T-cell (primary cell): ENCODE data around the gene MRPS12. TPM values are rescaled to one million over a fixed set of nuclear protein-coding genes. Genes with fewer than 3 reads are reported as not detected.

Source experiments
- ATAC-seq, 4 experiments: fragments of 200-7000 bp in 3 of 4; fragments of 150-1000 bp in 1 of 4; cut with Tn5 transposase; replicated peaks in 1 of 4; 1 replicate in 3 of 4; 2 replicates in 1 of 4; pipeline ENCODE4 v1.10.0; 2021; ENCODE audit warnings: moderate library complexity in 3 of 4, mild to moderate bottlenecking in 2 of 4, moderate number of reproducible peaks in 1 of 4
- CTCF ChIA-PET, 2 donors: fragments of 300-600 bp; sonication (Branson Sonifier 250); formaldehyde crosslinking; loops; one replicate each; lab custom pipeline; 2022; ENCODE audit warnings: antibody characterized with exemption in 2 of 2; lab: Charles Lee
- POLR2A ChIA-PET, 2 donors: fragments of 300-600 bp; sonication (Branson Sonifier 250); formaldehyde crosslinking; loops; one replicate each; lab custom pipeline; 2022; ENCODE audit warnings: antibody characterized with exemption in 2 of 2; lab: Charles Lee
- DNase-seq, 35 experiments: peaks; one replicate each; pipeline versions ENCODE4 v3.0.0 to v3.0.0-alpha.2; 2013 to 2023
- H3K27ac ChIP-seq: one replicate; pipeline ENCODE4 v1.5.1; 2013; ENCODE audit warnings: low read length
- H3K27me3 ChIP-seq, 2 experiments: replicated peaks in 1 of 2; 1 replicate in 1 of 2; 2 replicates in 1 of 2; pipeline versions ENCODE4 v1.6.1 to v1.7.0; 2013; ENCODE audit warnings: low read length in 1 of 2, mixed read lengths in 1 of 2; ENCODE audit not compliant: control insufficient read depth in 2 of 2, insufficient read depth in 2 of 2; ENCODE audit errors: extremely low read depth in 1 of 2
- H3K36me3 ChIP-seq, 2 donors: 1 replicate in 1 of 2; 2 replicates in 1 of 2; pipeline versions ENCODE4 v1.6.1 to v1.7.0; 2013; ENCODE audit warnings: low read length in 1 of 2; ENCODE audit not compliant: control insufficient read depth in 2 of 2, insufficient read depth in 1 of 2; ENCODE audit errors: extremely low read depth in 1 of 2
- H3K4me1 ChIP-seq, 2 experiments: 1 replicate in 1 of 2; 2 replicates in 1 of 2; pipeline versions ENCODE4 v1.6.1 to v1.7.0; 2013; ENCODE audit warnings: low read length in 2 of 2, mixed read lengths in 1 of 2; ENCODE audit not compliant: insufficient read depth in 2 of 2, control insufficient read depth in 1 of 2; ENCODE audit errors: extremely low read depth in 1 of 2
- H3K4me3 ChIP-seq, 2 donors: 1 replicate in 1 of 2; 2 replicates in 1 of 2; pipeline versions ENCODE4 v1.5.1 to v1.7.0; 2013; ENCODE audit warnings: mild to moderate bottlenecking in 2 of 2, low read length in 1 of 2, moderate library complexity in 1 of 2; ENCODE audit not compliant: control insufficient read depth in 1 of 2; ENCODE audit errors: extremely low read depth in 1 of 2
- H3K9me3 ChIP-seq: 2 replicates; pipeline ENCODE4 v1.7.0; 2013
- H3K27ac Mint-ChIP-seq, 2 donors: one replicate each; pipeline ENCODE4 v1.8.0; 2020 to 2021; ENCODE audit warnings: mild to moderate bottlenecking in 2 of 2, mixed read lengths in 2 of 2
- H3K27me3 Mint-ChIP-seq, 2 donors: one replicate each; pipeline ENCODE4 v1.8.0; 2021 to 2022; ENCODE audit warnings: mixed read lengths in 2 of 2
- H3K36me3 Mint-ChIP-seq: one replicate; pipeline ENCODE4 v1.8.0; 2021; ENCODE audit warnings: mixed read lengths
- H3K4me1 Mint-ChIP-seq, 3 donors: one replicate each; pipeline ENCODE4 v1.8.0; 2020 to 2022; ENCODE audit warnings: mixed read lengths in 3 of 3, mild to moderate bottlenecking in 1 of 3
- H3K4me3 Mint-ChIP-seq, 3 donors: one replicate each; pipeline ENCODE4 v1.8.0; 2020 to 2022; ENCODE audit warnings: mild to moderate bottlenecking in 3 of 3, mixed read lengths in 3 of 3, moderate library complexity in 3 of 3
- H3K9me3 Mint-ChIP-seq, 3 donors: one replicate each; pipeline ENCODE4 v1.8.0; 2020 to 2022; ENCODE audit warnings: mixed read lengths in 3 of 3
- WGBS: methylation state at CpG from one replicate; pipeline ENCODE4 v1.1.5; 2013; ENCODE audit warnings: missing lambda C conversion rate; ENCODE audit not compliant: insufficient coverage; 5-methylcytosine and 5-hydroxymethylcytosine counted together
- total RNA-seq, 35 experiments: library from RNA in 6 of 35; stranded (reverse) in 6 of 35; fragments of 120-200 nt in 1 of 35; gene quantifications; one replicate each; pipeline versions ENCODE4 v1.2.1 to v1.2.4 and lab custom pipeline; 2013 to 2026

The MRPS12 gene
- total RNA-seq, 5 donors from 2014 or later (not counting 1 experiment from before 2014, with no cell fraction given): 17.3 to 35.1 (median 32.8) TPM

- ATAC-seq (no peak), DNase-seq (no peak)
- Histone ChIP-seq H3K27me3 (peaks cover 0 to 12% of the 10 kb centered on the region in 2 experiments), H3K4me1 (peaks cover 0 to 11% of the 10 kb centered on the region in 2 experiments), H3K9me3 (no peaks in the 10 kb centered on the region), H3K36me3 (peaks cover 3 to 33% of the 10 kb centered on the region in 2 donors), H3K27ac (no peak overlapping the region), H3K4me3 (no peak overlapping the region)
- Mint-ChIP-seq H3K4me3 (peak overlapping the region in 1 of 3 donors; percentile 11), H3K36me3 (peaks cover 33% of the 10 kb centered on the region), H3K9me3 (no peaks in the 10 kb centered on the region), H3K27ac (no peak overlapping the region), H3K27me3 (no peaks in the 10 kb centered on the region), H3K4me1 (peaks cover 16 to 21% (median 19%) of the 10 kb centered on the region in 3 donors)
- POLR2A ChIA-PET: no interaction called here
- CTCF ChIA-PET: no interaction called here
- 98% methylated on average over 29 of the region's 29 CpGs for WGBS
These were observed 23.5 kb upstream of the MRPS12 start for GRCh38 chr19:38907227-38907626.

- Mint-ChIP-seq H3K36me3 (peaks cover 33% of the 10 kb centered on the region), H3K4me3 (peak overlapping the region in 1 of 3 donors; percentile 11), H3K27ac (peak overlapping the region in 1 of 2 donors; percentile 16), H3K4me1 (peaks cover 15 to 20% (median 20%) of the 10 kb centered on the region in 3 donors), H3K27me3 (no peaks in the 10 kb centered on the region), H3K9me3 (no peaks in the 10 kb centered on the region)
- DNase-seq: no peak
- no peak overlapping the region for H3K4me3 ChIP-seq
- peaks cover 3 to 33% of the 10 kb centered on the region in 2 donors for H3K36me3 ChIP-seq
- ChIA-PET POLR2A (interaction anchor here in 1 of 2 donors (0.7 kb wide), 1 partner anchor 150 kb away, joined by 6 read pairs; no protein-coding TSS in a partner anchor), CTCF (no interaction called here)
- ATAC-seq: no peak
- no peaks in the 10 kb centered on the region for H3K9me3 ChIP-seq
- peaks cover 0 to 15% of the 10 kb centered on the region in 2 experiments for H3K27me3 ChIP-seq
- no peak overlapping the region for H3K27ac ChIP-seq
- WGBS: 98% methylated on average over 11 of the region's 12 CpGs
- H3K4me1 ChIP-seq: peaks cover 0 to 11% of the 10 kb centered on the region in 2 experiments
These were observed 23.1 kb upstream of the MRPS12 start for GRCh38 chr19:38907670-38908069.

- ChIA-PET CTCF (no interaction called here), POLR2A (no interaction called here)
- Histone ChIP-seq H3K27me3 (peaks cover 0 to 15% of the 10 kb centered on the region in 2 experiments), H3K9me3 (no peaks in the 10 kb centered on the region), H3K4me3 (peak overlapping the region in 1 of 2 donors; percentile 5), H3K4me1 (peaks cover 0 to 11% of the 10 kb centered on the region in 2 experiments), H3K27ac (peak overlapping the region; percentile 41), H3K36me3 (peaks cover 3 to 33% of the 10 kb centered on the region in 2 donors)
- peak; percentile 28 to 66 (median 54) for ATAC-seq
- peak overlapping the region in 1 of 2 donors; percentile 75 for H3K27ac Mint-ChIP-seq
- H3K9me3 Mint-ChIP-seq: no peaks in the 10 kb centered on the region
- H3K4me3 Mint-ChIP-seq: peak overlapping the region in 1 of 3 donors; percentile 38
- peak in 9 of 35 experiments; percentile 10 to 32 (median 16) for DNase-seq
- WGBS: 26% methylated on average over 4 of the region's 10 CpGs
- H3K36me3 Mint-ChIP-seq: peaks cover 29% of the 10 kb centered on the region
- no peaks in the 10 kb centered on the region for H3K27me3 Mint-ChIP-seq
- peaks cover 12 to 20% (median 17%) of the 10 kb centered on the region in 3 donors for H3K4me1 Mint-ChIP-seq
These were observed 21.8 kb upstream of the MRPS12 start for GRCh38 chr19:38908911-38909310.

- Mint-ChIP-seq H3K9me3 (no peaks in the 10 kb centered on the region), H3K27ac (no peak overlapping the region), H3K4me3 (no peak overlapping the region), H3K4me1 (peaks cover 7 to 20% (median 11%) of the 10 kb centered on the region in 3 donors), H3K36me3 (peaks cover 19% of the 10 kb centered on the region), H3K27me3 (no peaks in the 10 kb centered on the region)
- DNase-seq (no peak), ATAC-seq (no peak)
- no peak overlapping the region for H3K4me3 ChIP-seq
- ChIA-PET POLR2A (no interaction called here), CTCF (no interaction called here)
- 98% methylated on average over 6 of the region's 12 CpGs for WGBS
- peaks cover 0 to 15% of the 10 kb centered on the region in 2 experiments for H3K27me3 ChIP-seq
- peaks cover 2 to 20% of the 10 kb centered on the region in 2 donors for H3K36me3 ChIP-seq
- H3K27ac ChIP-seq: no peak overlapping the region
- peaks cover 0 to 11% of the 10 kb centered on the region in 2 experiments for H3K4me1 ChIP-seq
- no peaks in the 10 kb centered on the region for H3K9me3 ChIP-seq
These were observed 20.3 kb upstream of the MRPS12 start for GRCh38 chr19:38910488-38910887.

- 83% methylated on average over 7 of the region's 16 CpGs for WGBS
- no peak overlapping the region for H3K4me3 Mint-ChIP-seq
- H3K27ac Mint-ChIP-seq: no peak overlapping the region
- no peaks in the 10 kb centered on the region for H3K27me3 Mint-ChIP-seq
- no peaks in the 10 kb centered on the region for H3K9me3 Mint-ChIP-seq
- peaks cover 7 to 20% (median 11%) of the 10 kb centered on the region in 3 donors for H3K4me1 Mint-ChIP-seq
- CTCF ChIA-PET: no interaction called here
- Histone ChIP-seq H3K9me3 (no peaks in the 10 kb centered on the region), H3K27ac (no peak overlapping the region), H3K4me3 (no peak overlapping the region), H3K27me3 (peaks cover 0 to 15% of the 10 kb centered on the region in 2 experiments), H3K36me3 (peaks cover 5 to 15% of the 10 kb centered on the region in 2 donors), H3K4me1 (peaks cover 0 to 11% of the 10 kb centered on the region in 2 experiments)
- peaks cover 19% of the 10 kb centered on the region for H3K36me3 Mint-ChIP-seq
- POLR2A ChIA-PET: interaction anchor here in 1 of 2 donors (0.6 kb wide), 1 partner anchor 351 kb away, joined by 8 read pairs; no protein-coding TSS in a partner anchor
- DNase-seq (no peak), ATAC-seq (no peak)
These were observed 19.2 kb upstream of the MRPS12 start for GRCh38 chr19:38911388-38912001.

- Histone ChIP-seq H3K36me3 (peaks cover 2 to 5% of the 10 kb centered on the region in 2 donors), H3K27ac (no peak overlapping the region), H3K4me1 (peaks cover 0 to 11% of the 10 kb centered on the region in 2 experiments), H3K4me3 (no peak overlapping the region), H3K9me3 (no peaks in the 10 kb centered on the region), H3K27me3 (peaks cover 0 to 15% of the 10 kb centered on the region in 2 experiments)
- no peak overlapping the region for H3K4me3 Mint-ChIP-seq
- peaks cover 7 to 15% (median 11%) of the 10 kb centered on the region in 3 donors for H3K4me1 Mint-ChIP-seq
- CTCF ChIA-PET: no interaction called here
- no peak overlapping the region for H3K27ac Mint-ChIP-seq
- H3K9me3 Mint-ChIP-seq: no peaks in the 10 kb centered on the region
- POLR2A ChIA-PET: no interaction called here
- WGBS: 73% methylated on average over 6 of the region's 12 CpGs
- no peaks in the 10 kb centered on the region for H3K27me3 Mint-ChIP-seq
- DNase-seq (no peak), ATAC-seq (no peak)
- H3K36me3 Mint-ChIP-seq: peaks cover 7% of the 10 kb centered on the region
These were observed 17.9 kb upstream of the MRPS12 start for GRCh38 chr19:38912600-38913514.
